ENCODE measurements around the gene FEN1. TPM values are rescaled to one million over a fixed set of nuclear protein-coding genes. Genes with fewer than 3 reads are reported as not detected.

FEN1 gene
- total and polyA plus RNA-seq, 2 experiments from 2014 or later, result 15.4 to 21.0 TPM

DNA sequence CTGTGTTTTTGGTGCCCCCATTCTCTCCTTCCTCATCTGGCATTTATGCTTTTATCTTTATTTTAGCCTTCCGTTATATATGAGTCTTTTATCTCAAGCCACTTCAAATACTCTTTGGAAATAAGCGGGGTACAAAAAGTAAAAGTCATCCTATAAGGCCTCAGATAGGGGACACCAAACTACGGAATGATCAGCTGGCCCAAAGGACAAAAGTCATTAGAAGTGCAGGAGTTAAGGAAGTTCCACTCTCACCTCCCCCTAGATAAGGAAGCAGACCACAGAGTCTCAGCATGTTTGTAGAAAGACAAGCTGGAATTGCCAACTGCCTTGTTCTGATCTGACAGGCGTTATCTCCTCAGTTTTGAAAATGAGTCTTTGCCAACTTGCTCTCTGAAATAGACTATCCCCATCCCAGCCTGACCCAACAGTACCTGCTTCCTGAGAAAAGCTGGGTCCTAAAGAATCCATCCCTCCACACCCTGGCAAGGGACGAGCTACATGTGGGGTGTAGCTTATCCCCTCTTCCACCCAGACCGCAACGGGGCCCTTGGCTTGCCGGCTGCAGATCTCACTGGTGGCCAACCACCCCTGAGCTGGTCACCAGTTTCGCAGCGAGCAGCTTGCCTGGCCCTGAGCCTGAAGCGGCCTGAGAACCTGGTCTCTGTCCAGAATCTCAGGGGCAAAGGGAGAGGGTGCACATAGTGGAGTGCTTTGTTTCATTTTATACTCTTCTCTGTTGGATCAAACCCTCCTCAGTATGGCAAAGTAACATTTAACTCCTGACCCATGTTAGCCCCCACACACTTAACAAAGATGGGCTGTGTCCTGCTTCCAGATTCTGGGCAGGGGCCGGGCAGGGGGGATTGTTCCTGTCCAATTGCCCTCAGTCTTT lies 49.2 kb downstream of the FEN1 start:
- peaks cover 14% of the 10 kb centered on the region for H3K79me2 ChIP-seq
- peaks cover 9% of the 10 kb centered on the region for H4K20me1 ChIP-seq (ENCODE audit: insufficient read depth, poor library complexity, severe bottlenecking)
- no peaks in the 10 kb centered on the region for H3K9me2 ChIP-seq (replicated peaks; ENCODE audit: insufficient read depth)
- H3K27me3 ChIP-seq, result no peaks in the 10 kb centered on the region
- no peak overlapping the region for H3K4me2 ChIP-seq
- H3K4me1 ChIP-seq (ENCODE audit: insufficient read depth), result no peaks in the 10 kb centered on the region
- TF ChIP-seq, protein P1, sequence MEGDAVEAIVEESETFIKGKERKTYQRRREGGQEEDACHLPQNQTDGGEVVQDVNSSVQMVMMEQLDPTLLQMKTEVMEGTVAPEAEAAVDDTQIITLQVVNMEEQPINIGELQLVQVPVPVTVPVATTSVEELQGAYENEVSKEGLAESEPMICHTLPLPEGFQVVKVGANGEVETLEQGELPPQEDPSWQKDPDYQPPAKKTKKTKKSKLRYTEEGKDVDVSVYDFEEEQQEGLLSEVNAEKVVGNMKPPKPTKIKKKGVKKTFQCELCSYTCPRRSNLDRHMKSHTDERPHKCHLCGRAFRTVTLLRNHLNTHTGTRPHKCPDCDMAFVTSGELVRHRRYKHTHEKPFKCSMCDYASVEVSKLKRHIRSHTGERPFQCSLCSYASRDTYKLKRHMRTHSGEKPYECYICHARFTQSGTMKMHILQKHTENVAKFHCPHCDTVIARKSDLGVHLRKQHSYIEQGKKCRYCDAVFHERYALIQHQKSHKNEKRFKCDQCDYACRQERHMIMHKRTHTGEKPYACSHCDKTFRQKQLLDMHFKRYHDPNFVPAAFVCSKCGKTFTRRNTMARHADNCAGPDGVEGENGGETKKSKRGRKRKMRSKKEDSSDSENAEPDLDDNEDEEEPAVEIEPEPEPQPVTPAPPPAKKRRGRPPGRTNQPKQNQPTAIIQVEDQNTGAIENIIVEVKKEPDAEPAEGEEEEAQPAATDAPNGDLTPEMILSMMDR (IDR thresholded peaks at IDR 0.05; ENCODE audit: poor library complexity), result no peak
- TF ChIP-seq EZH2 (IDR thresholded peaks at IDR 0.05; ENCODE audit: borderline replicate concordance) (no peak), EZH2phosphoT487 (IDR thresholded peaks at IDR 0.05; ENCODE audit: low read depth, severe bottlenecking, unreplicated experiment) (no peak)
- no peak for DNase-seq (ENCODE audit: low spot score)
- no peaks in the 10 kb centered on the region for H3K9me3 ChIP-seq (ENCODE audit: low read depth)
- H3K4me3 ChIP-seq, result no peak overlapping the region
- H3K27ac ChIP-seq, result no peak overlapping the region
- 94% methylated on average over 12 of the region's 12 CpGs for WGBS (ENCODE audit: low lambda C conversion rate, missing lambda C conversion rate)
- H3K36me3 ChIP-seq (replicated peaks; ENCODE audit: insufficient read depth, low read depth), result no peaks in the 10 kb centered on the region
- H2AFZ ChIP-seq, result no peak overlapping the region

- Histone ChIP-seq H3K36me3 (replicated peaks; ENCODE audit: insufficient read depth, low read depth) (no peaks in the 10 kb centered on the region), H3K27ac (no peak overlapping the region)
Measured at GRCh38 chr11:61842528-61842820, 49.8 kb downstream of the FEN1 start.

GRCh38 chr11:61844909-61845565 lies 52.3 kb downstream of the FEN1 start:
- no peaks in the 10 kb centered on the region for H3K9me2 ChIP-seq (replicated peaks; ENCODE audit: insufficient read depth)
- no peak for DNase-seq (ENCODE audit: low spot score)
- no peaks in the 10 kb centered on the region for H3K4me1 ChIP-seq (ENCODE audit: insufficient read depth)
- no peak overlapping the region for H2AFZ ChIP-seq
- H4K20me1 ChIP-seq (ENCODE audit: insufficient read depth, poor library complexity, severe bottlenecking), result no peaks in the 10 kb centered on the region
- H3K27ac ChIP-seq, result no peak overlapping the region
- H3K4me2 ChIP-seq, result no peak overlapping the region
- H3K4me3 ChIP-seq, result no peak overlapping the region
- H3K36me3 ChIP-seq (replicated peaks; ENCODE audit: insufficient read depth, low read depth), result no peaks in the 10 kb centered on the region
- WGBS (ENCODE audit: low lambda C conversion rate, missing lambda C conversion rate), result 92% methylated on average over 16 of the region's 16 CpGs
- H3K9me3 ChIP-seq (ENCODE audit: low read depth), result no peaks in the 10 kb centered on the region
- TF ChIP-seq EZH2 (IDR thresholded peaks at IDR 0.05; ENCODE audit: borderline replicate concordance) (no peak), EZH2phosphoT487 (IDR thresholded peaks at IDR 0.05; ENCODE audit: low read depth, severe bottlenecking, unreplicated experiment) (no peak)
- TF ChIP-seq, protein P1 (IDR thresholded peaks at IDR 0.05; ENCODE audit: poor library complexity), result no peak
- no peaks in the 10 kb centered on the region for H3K27me3 ChIP-seq
- H3K79me2 ChIP-seq, result peaks cover 3% of the 10 kb centered on the region

More at GRCh38 chr11:61842528-61842820, 49.8 kb downstream of the FEN1 start:
- Histone ChIP-seq H4K20me1 (ENCODE audit: insufficient read depth, poor library complexity, severe bottlenecking) (peaks cover 4% of the 10 kb centered on the region), H3K27me3 (no peaks in the 10 kb centered on the region), H3K9me3 (ENCODE audit: low read depth) (no peaks in the 10 kb centered on the region), H2AFZ (no peak overlapping the region), H3K9me2 (replicated peaks; ENCODE audit: insufficient read depth) (no peaks in the 10 kb centered on the region), H3K4me1 (ENCODE audit: insufficient read depth) (no peaks in the 10 kb centered on the region), H3K79me2 (peaks cover 8% of the 10 kb centered on the region), H3K4me2 (no peak overlapping the region), H3K4me3 (no peak overlapping the region)
- WGBS (ENCODE audit: low lambda C conversion rate, missing lambda C conversion rate), result 96% methylated on average over 7 of the region's 7 CpGs
- TF ChIP-seq, protein P1 (IDR thresholded peaks at IDR 0.05; ENCODE audit: poor library complexity), result no peak
- TF ChIP-seq EZH2phosphoT487 (IDR thresholded peaks at IDR 0.05; ENCODE audit: low read depth, severe bottlenecking, unreplicated experiment), result no peak
- no peak for TF ChIP-seq EZH2 (IDR thresholded peaks at IDR 0.05; ENCODE audit: borderline replicate concordance)
- DNase-seq (ENCODE audit: low spot score), result no peak
